AG08395 (cell line): ENCODE data around the gene GCN1.
A peak's percentile ranks its signal among the peaks of the same experiment; 100 is the strongest.

Experiments used
- DNase-seq: peaks from one replicate; pipeline ENCODE4 v3.0.0; 2012; ENCODE audit warnings: mixed read lengths, low spot score

The GCN1 gene

GRCh38 chr12:120091371-120092090 lies 103.0 kb downstream of the GCN1 start:
- DNase-seq = no peak

- DNase-seq = no peak
Observed at GRCh38 chr12:120090626-120091295, 103.8 kb downstream of the GCN1 start.

GRCh38 chr12:120090206-120090605 lies 104.3 kb downstream of the GCN1 start:
- DNase-seq = no peak

- no peak for DNase-seq
Observed at GRCh38 chr12:120089796-120090195, 104.7 kb downstream of the GCN1 start.

- no peak for DNase-seq
Observed at GRCh38 chr12:120089105-120089504, 105.4 kb downstream of the GCN1 start.

- DNase-seq = peak; percentile 100
Observed at GRCh38 chr12:120086801-120087621, 107.5 kb downstream of the GCN1 start.

- DNase-seq = no peak
Observed at GRCh38 chr12:120085920-120086645, 108.4 kb downstream of the GCN1 start.

- DNase-seq = no peak
Observed at GRCh38 chr12:120081641-120082040, 112.9 kb downstream of the GCN1 start.

GRCh38 chr12:120079411-120080400 lies 114.8 kb downstream of the GCN1 start:
- no peak for DNase-seq

- DNase-seq = no peak
Observed at GRCh38 chr12:120078868-120079267, 115.6 kb downstream of the GCN1 start.

GRCh38 chr12:120077260-120077659 lies 117.3 kb downstream of the GCN1 start:
- DNase-seq = no peak
